GM23338 (cell line): Measurements from ENCODE around the gene MYCBP2.

Experiments
- EZH2 ChIP-seq: fragments of 200-600 bp; sonication (generic); IDR thresholded peaks from one replicate; pipeline ENCODE4 v1.8.0; 2017; ENCODE audit warnings: antibody characterized with exemption, mild to moderate bottlenecking, low read depth; ENCODE audit not compliant: unreplicated experiment
- EZH2phosphoT487 ChIP-seq: fragments of 200-600 bp; sonication (generic); IDR thresholded peaks from one replicate; pipeline ENCODE4 v1.8.1; 2018; ENCODE audit warnings: antibody characterized with exemption; ENCODE audit not compliant: unreplicated experiment
- POLR2AphosphoS5 ChIP-seq: IDR thresholded peaks from 2 replicates; pipeline ENCODE4 v1.6.1; 2016; ENCODE audit warnings: antibody characterized with exemption, low read depth
- STAT1 ChIP-seq: IDR thresholded peaks from one replicate; pipeline ENCODE4 v1.6.1; 2016; ENCODE audit warnings: antibody characterized with exemption; ENCODE audit not compliant: unreplicated experiment
- TF ChIP-seq, protein P1 (sequence below), 2 experiments: fragments of 200-600 bp in 1 of 2; sonication (generic) in 1 of 2; conservative IDR thresholded peaks; 2 replicates each; pipeline versions ENCODE4 v1.5.1 to v1.6.1; 2016 to 2017; ENCODE audit warnings: antibody characterized with exemption in 2 of 2, low read depth in 2 of 2, mild to moderate bottlenecking in 2 of 2, moderate library complexity in 1 of 2
- TF ChIP-seq, protein P2 (sequence below): IDR thresholded peaks from one replicate; pipeline ENCODE4 v1.6.1; 2018; ENCODE audit warnings: antibody characterized with exemption; ENCODE audit not compliant: unreplicated experiment

DNA sequence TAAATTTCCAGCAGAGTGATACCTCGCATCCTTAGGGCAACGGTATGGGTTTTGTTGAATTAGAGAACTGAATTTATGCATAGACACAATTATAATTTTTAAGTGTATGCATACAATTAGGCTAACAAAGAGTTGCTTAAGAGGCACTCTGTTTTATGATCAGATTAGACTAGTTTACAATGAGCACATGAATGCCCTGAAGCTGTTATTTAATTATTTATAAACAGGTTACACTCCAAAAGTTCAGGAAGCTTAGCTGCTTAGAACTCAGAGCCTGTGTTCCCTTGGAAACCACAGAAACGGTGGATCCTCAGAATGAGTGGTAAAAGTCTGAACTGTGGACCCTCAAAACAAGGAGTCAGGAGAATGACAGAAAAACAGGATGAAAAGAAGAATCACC is 227.5 kb downstream of the MYCBP2 start:
- TF ChIP-seq, protein P1, sequence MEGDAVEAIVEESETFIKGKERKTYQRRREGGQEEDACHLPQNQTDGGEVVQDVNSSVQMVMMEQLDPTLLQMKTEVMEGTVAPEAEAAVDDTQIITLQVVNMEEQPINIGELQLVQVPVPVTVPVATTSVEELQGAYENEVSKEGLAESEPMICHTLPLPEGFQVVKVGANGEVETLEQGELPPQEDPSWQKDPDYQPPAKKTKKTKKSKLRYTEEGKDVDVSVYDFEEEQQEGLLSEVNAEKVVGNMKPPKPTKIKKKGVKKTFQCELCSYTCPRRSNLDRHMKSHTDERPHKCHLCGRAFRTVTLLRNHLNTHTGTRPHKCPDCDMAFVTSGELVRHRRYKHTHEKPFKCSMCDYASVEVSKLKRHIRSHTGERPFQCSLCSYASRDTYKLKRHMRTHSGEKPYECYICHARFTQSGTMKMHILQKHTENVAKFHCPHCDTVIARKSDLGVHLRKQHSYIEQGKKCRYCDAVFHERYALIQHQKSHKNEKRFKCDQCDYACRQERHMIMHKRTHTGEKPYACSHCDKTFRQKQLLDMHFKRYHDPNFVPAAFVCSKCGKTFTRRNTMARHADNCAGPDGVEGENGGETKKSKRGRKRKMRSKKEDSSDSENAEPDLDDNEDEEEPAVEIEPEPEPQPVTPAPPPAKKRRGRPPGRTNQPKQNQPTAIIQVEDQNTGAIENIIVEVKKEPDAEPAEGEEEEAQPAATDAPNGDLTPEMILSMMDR (conservative IDR thresholded peaks at IDR 0.05; ENCODE audit: low read depth in 2 of 2) = no peak
- TF ChIP-seq, protein P2, sequence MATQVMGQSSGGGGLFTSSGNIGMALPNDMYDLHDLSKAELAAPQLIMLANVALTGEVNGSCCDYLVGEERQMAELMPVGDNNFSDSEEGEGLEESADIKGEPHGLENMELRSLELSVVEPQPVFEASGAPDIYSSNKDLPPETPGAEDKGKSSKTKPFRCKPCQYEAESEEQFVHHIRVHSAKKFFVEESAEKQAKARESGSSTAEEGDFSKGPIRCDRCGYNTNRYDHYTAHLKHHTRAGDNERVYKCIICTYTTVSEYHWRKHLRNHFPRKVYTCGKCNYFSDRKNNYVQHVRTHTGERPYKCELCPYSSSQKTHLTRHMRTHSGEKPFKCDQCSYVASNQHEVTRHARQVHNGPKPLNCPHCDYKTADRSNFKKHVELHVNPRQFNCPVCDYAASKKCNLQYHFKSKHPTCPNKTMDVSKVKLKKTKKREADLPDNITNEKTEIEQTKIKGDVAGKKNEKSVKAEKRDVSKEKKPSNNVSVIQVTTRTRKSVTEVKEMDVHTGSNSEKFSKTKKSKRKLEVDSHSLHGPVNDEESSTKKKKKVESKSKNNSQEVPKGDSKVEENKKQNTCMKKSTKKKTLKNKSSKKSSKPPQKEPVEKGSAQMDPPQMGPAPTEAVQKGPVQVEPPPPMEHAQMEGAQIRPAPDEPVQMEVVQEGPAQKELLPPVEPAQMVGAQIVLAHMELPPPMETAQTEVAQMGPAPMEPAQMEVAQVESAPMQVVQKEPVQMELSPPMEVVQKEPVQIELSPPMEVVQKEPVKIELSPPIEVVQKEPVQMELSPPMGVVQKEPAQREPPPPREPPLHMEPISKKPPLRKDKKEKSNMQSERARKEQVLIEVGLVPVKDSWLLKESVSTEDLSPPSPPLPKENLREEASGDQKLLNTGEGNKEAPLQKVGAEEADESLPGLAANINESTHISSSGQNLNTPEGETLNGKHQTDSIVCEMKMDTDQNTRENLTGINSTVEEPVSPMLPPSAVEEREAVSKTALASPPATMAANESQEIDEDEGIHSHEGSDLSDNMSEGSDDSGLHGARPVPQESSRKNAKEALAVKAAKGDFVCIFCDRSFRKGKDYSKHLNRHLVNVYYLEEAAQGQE = no peak
- no peak for TF ChIP-seq POLR2AphosphoS5
- no peak for TF ChIP-seq EZH2
- no peak for TF ChIP-seq EZH2phosphoT487
- TF ChIP-seq STAT1 = no peak
